Measurements from ENCODE around the gene ADAMTS8.

Gene ADAMTS8

GRCh38 chr11:130416530-130416882 is 11.9 kb downstream of the ADAMTS8 start:
- DNase-seq: no peak

GRCh38 chr11:130415731-130416529 is 12.5 kb downstream of the ADAMTS8 start:
- DNase-seq: no peak

GRCh38 chr11:130414107-130415080 is 14.0 kb downstream of the ADAMTS8 start:
- no peak for DNase-seq

DNA sequence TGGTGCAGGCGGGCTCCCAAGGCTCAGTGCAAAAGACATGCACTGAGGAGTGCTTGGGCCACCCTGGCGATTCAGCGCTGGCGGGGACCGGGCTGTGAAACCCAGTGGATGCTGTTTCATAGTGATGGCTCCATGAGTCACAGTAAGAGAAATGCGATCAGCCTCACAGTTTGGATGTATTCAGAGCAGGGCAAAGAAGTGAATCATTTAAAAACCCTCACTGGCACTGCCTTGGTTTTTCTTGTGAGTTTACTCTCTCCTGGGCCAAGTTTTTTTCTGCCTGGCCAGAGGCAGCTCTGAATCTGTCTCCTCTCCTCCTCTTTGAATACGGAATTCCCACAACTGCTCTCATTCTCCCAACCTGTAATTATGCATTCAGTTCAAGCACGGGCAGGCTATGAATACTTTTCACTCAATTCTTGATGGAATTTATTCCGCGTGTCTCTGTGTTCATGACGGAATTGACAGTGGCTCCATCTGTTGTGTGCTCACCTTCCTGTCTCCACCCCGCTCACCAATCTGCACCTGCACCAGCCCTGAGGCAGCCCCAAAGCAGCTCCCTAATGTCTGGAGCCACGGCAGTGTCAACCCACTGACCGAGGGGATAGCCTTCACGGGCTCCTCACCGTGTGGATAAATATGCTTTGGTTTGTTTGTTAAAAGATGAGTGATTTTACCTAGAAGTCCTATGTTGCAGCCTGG is 14.9 kb downstream of the ADAMTS8 start:
- no peak for DNase-seq

GRCh38 chr11:130411223-130411622 is 17.2 kb downstream of the ADAMTS8 start:
- DNase-seq: no peak

- DNase-seq: no peak
These were observed 18.6 kb downstream of the ADAMTS8 start for GRCh38 chr11:130409594-130410388.

DNA sequence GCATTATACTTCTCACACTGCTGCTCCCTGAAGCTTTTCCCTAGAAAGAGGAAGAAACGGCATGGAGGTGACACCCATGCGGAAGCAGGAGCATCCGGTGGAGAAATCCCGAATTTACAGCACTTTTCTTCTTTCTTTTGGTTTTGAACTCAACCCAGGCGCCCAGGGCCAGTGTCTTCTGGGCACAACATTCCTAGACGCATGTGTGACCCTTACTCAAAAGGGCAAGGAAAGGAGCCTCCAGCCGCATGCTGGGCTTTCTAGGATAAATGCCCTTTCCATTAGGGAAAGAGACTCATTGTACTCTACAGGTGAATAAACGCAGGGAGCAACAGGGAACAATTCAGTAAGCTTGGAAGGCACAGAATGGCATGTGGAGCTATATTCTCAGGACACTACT is 19.5 kb downstream of the ADAMTS8 start:
- no peak for DNase-seq

DNA sequence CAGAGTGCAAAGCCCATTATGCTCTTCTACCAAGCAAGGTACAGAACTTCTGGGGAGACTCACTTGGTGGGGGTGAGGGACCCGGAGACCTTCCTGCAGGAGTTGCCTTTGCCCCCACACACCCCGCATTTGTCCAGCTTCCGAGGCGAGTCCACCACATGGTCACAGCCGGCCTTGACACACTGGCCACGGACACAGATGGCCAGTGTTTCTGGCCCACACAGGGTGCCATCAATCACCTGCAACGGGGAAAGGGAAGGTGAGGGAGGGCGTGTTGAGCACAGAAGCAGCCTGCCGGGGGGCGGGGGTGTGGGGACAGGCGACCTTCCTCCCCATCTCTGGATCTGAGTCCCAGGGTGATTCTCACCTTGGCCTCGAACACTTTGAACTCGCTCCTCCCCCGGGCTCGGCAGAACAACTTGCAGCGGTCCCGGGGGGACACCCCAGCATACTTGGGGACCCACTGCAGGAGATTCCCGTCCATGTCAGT is 20.0 kb downstream of the ADAMTS8 start:
- no peak for DNase-seq

GRCh38 chr11:130407978-130408377 is 20.4 kb downstream of the ADAMTS8 start:
- no peak for DNase-seq

DNA sequence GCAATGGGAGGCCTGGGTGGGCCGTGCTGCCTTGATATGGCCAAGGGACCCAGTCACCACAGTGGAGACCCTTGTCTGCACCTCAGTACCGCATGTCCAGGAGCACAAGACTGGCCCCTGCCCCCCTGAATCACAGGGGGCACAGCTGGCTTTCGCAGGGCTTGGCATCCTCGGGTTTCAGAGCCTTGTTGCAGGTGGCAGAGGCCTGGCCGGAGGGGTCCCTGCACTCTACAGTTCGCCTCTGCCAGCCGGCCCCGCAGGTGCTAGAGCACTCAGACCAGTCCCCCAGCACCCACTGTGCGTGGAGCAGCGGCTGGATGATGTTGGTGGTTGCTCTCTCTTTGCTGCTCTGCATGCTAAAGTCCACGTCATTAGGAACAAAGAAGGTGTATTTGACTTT is 23.0 kb downstream of the ADAMTS8 start:
- no peak for DNase-seq

DNA sequence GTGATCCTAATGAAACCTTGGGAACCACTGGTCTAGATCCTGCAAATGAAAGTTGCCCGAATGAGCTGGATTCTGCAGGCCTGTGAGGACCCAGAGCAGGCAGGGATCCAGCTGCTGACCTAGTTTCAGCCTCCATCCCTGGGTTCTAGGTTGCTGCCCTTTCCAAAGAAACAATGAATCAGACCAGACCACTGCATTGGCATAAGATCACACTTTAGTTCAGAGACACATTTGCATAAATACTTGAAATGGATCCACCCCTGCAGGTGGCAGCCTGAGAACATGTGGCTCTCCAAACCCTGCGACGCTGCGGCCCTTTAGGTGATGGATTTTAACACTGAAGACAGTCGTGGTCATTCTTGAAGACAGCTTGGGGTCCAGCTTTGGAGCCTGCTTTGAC is 23.7 kb downstream of the ADAMTS8 start:
- no peak for DNase-seq

DNA sequence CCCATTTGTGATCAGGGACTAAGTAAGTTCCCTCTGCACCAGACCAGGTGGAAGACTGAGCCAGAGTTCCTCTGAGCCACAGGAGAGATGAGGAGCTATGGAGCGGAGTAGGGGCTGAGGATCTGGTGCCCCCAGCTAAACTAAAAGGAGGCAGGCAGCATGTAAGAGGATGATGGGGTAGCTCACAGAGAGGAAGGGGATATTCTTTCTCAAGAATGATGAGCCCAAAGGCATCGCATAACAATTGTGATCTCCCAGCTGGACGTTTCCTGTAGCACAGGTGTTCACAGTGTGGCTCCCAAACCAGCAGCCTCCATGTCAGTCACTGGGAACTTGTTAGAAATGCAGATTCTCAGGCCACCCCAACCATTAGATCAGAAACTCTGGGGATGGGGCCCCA is 24.4 kb downstream of the ADAMTS8 start:
- DNase-seq: no peak

DNA sequence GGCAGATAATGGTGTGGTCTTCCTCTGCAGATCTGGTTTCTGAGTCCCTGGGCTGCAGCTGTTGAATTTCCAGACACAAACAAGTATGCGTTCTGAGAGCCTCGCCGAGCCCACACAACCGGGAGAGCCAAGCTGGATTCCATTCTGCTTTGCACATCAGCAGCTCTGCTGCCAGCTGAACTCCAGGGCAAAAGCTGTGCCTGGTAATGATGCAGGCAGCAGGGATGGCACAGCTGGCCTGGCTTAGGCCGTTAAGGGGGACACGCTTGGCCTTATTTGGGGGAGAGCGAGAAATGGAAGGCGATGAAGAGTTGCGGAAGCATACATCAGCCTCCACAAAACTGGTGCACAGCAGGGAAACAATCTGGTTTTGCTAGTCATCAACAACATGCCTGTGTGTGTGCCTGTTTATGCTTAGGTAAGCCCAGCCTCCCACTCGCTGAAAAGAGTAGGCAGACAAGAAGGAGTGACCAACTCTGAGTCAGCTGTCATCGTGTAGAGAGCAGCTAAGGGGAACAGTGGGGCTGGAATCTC is 25.1 kb downstream of the ADAMTS8 start:
- no peak for DNase-seq

- no peak for DNase-seq
These were observed 25.8 kb downstream of the ADAMTS8 start for GRCh38 chr11:130402570-130402969.

- no peak for DNase-seq
These were observed 27.5 kb downstream of the ADAMTS8 start for GRCh38 chr11:130400781-130401483.

- no peak for DNase-seq
These were observed 29.2 kb downstream of the ADAMTS8 start for GRCh38 chr11:130399196-130399595.

GRCh38 chr11:130397780-130398179 is 30.6 kb downstream of the ADAMTS8 start:
- DNase-seq: no peak

GRCh38 chr11:130396965-130397364 is 31.4 kb downstream of the ADAMTS8 start:
- DNase-seq: no peak

GRCh38 chr11:130394615-130395014 is 33.8 kb downstream of the ADAMTS8 start:
- no peak for DNase-seq

DNA sequence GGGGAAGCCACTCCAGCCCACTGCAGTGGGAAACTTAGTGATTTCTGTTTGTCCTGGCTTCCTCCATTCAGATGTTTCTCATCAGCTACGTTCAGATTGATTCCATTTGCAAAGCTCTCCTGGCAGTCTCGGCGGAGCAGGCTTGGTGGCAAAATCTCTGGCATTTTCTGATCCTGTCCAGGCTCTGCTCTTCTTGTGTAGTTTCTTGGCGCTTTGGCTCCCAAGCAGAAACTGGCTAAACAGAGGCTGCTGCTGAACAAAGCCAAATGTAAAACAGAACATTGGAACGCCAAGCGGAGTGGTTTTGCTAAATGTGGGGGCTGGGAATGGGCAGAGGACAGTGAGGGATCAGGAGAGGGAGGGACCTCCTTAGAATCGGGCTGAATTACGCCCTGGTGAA is 36.7 kb downstream of the ADAMTS8 start:
- DNase-seq: no peak

- no peak for DNase-seq
These were observed 38.2 kb downstream of the ADAMTS8 start for GRCh38 chr11:130390071-130390758.

All from T-helper 2 cell (primary cell).